IPS DF 4.7 (cell line): ENCODE data around the gene RICTOR.

Experiments
- DNase-seq: peaks from one replicate; pipeline ENCODE4 v3.0.0-alpha.2; 2013; ENCODE audit warnings: low spot score; ENCODE audit errors: extremely low read depth

Gene RICTOR

GRCh38 chr5:38940230-38940858, 133.9 kb downstream of the RICTOR start:
- no peak for DNase-seq

GRCh38 chr5:38938973-38939372, 135.2 kb downstream of the RICTOR start:
- DNase-seq = no peak

- DNase-seq = no peak
Measured at GRCh38 chr5:38938424-38938823, 135.8 kb downstream of the RICTOR start.

- DNase-seq = no peak
Measured at GRCh38 chr5:38936269-38936668, 137.9 kb downstream of the RICTOR start.

GRCh38 chr5:38935437-38935836, 138.8 kb downstream of the RICTOR start:
- DNase-seq = no peak

- no peak for DNase-seq
Measured at GRCh38 chr5:38932854-38933408, 141.3 kb downstream of the RICTOR start.

GRCh38 chr5:38931731-38932130, 142.5 kb downstream of the RICTOR start:
- no peak for DNase-seq

DNA sequence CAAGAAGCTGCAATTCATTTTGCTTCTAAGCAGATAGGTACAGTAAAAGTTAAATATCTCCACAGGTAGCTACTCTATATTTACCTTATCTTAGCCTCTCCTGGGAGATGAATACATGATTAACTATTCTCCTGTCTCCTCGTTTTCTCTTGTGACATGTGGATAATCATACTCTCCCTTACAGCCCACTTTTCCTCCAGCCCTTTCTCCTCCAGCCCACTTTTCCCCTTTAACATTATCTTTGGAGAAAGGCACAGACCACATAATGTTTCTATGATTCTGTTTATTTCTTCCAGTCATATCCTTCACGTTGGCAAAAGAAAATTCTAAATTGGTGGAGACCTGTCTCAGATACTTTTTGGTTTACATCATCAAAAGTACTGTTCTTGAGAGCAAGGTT, 144.4 kb downstream of the RICTOR start:
- no peak for DNase-seq

- no peak for DNase-seq
Measured at GRCh38 chr5:38927470-38927869, 146.7 kb downstream of the RICTOR start.

DNA sequence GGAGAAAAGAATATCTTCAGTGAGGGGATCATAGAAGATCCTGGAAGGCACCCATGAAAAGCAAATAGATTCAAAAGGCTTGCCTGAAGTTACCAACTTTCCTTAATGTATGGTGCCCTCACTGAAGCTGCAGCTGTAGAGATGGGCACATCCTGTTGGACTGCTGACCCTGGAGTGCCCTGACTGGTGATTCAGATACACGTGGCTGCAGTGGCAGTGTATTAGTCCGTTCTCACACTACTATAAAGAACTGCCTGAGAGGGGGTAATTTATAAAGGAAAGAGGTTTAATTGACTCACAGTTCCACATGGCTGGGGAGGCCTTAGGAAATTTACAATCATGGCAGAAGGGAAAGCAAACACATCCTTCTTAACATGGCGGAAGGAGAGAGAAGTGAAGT, 148.1 kb downstream of the RICTOR start:
- DNase-seq = no peak

DNA sequence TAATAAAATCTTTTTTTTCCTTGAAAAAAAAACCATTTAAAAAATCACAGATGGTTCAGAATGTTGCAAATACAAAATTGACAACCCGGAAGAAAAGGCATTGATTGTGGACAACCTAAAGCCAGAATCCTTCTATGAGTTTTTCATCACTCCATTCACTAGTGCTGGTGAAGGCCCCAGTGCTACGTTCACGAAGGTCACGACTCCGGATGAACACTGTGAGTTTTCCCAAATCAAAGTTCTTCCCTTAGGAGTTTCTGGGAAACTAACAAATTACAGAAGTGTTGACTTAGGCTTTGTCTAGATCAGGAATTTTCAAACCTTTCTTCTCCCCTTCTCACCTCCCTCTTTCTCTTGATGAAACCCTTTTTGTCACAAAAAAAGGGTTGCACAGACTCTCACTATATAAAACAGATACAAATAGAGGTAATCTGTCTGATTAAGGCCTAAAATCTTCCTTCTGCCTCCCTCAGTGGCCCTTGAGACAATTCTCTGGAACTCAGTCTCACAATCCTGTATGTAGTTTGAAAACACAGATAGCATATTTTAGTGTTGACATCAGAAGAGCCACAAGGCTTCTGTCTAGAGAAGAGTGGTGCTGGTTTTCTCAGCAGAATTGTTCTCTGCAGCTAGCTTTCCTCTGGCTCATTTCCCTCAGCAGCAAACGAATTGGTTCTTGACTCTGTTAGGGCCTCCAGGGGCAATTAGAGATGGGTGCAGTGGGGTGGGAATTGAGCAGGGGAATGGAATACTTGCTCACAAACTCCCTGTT, 148.9 kb downstream of the RICTOR start:
- DNase-seq = no peak

DNA sequence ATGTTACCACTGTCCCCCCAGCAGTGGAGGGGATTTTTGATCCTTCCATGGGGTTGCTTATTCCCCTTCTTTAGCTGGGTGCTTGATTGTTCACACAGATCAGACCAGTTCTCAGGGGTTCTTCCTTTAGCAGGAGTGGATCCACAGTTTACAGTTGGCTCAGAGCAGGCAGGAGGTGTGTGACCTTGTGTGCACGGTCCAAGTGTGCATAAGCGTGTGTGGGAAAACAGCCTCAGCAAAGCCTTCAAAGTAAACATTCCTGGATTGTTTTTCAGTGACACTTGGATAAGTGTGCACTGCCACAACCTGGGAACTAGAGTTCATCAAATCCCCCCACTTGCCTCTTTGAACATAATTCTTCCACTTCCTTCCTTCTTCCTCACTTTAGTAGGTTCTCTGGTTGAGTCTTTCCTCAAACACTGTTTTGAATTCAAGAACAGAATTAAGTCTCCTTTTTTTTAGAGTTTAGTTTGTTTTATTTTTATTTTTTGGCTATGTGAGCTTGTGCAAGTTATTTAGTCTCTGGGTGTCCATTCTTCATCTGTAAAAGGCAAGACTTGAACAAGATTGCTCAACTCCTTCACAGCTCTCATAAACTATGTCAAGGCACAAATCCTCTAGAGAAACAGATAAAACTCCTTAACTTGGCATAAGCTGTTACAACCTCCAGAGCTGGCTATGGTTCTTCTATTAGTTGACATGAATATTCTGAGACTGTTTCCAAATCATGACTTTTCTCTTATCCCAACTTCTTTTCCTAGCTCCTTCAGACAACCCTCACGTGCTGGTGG, 150.3 kb downstream of the RICTOR start:
- DNase-seq = no peak

GRCh38 chr5:38922199-38922598, 152.0 kb downstream of the RICTOR start:
- peak; percentile 11 for DNase-seq

GRCh38 chr5:38921174-38921573, 153.0 kb downstream of the RICTOR start:
- DNase-seq = no peak

DNA sequence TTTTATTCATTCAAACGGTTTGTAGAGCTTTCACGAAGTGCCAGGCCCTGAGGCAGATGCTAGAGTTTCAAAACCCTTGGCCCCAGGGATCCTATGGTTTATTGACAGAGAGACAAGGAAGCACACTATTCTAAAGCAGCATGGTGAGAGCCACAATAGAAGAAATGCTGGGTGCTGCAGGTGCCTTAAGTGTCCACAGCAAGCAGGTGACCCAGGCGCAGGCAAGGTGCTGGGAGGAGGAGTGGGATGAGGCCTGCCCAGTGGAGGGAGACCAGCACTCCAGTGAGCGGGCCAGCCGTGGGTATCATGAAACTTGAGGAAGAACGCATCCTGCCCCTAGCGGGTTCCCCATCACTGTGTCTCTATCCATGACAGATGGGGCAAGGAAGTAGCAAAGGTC, 157.4 kb downstream of the RICTOR start:
- DNase-seq = no peak

DNA sequence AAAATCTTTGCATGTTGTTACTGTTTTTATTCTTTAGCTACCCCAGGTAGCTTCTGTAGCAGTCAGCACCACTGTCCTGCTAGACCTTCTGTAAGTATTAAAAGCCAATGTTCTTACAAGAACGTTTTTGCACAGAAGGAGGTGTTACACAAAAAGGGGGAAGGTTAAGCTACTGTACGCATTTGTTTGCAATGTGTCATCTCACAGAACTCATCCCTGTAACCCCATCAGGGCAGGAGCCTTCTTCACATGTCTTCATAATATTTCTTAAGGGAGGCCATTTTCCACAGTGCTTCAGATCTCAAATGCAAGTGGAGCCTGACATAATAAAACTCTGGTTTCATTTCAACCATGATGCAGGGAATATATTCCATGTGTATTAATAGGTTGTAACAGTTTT, 160.5 kb downstream of the RICTOR start:
- no peak for DNase-seq

DNA sequence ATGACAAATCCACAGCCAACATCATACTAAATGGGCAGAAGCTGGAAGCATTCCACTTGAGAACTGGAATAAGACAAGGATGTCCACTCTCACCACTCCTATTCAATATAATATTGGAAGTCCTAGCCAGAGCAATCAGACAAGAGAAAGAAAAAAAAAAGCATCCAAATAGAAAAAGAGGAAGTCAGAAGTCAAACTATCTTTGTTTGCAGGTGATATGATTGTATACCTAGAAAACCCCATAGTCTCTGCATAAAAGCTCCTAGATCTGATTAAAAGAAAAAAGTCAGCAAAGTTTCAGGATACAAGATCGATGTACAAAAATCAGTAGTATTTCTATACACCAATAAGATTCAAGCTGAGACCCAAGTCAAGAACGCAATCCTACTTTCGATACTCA, 162.3 kb downstream of the RICTOR start:
- no peak for DNase-seq

- DNase-seq = no peak
Measured at GRCh38 chr5:38906503-38906902, 167.7 kb downstream of the RICTOR start.

DNA sequence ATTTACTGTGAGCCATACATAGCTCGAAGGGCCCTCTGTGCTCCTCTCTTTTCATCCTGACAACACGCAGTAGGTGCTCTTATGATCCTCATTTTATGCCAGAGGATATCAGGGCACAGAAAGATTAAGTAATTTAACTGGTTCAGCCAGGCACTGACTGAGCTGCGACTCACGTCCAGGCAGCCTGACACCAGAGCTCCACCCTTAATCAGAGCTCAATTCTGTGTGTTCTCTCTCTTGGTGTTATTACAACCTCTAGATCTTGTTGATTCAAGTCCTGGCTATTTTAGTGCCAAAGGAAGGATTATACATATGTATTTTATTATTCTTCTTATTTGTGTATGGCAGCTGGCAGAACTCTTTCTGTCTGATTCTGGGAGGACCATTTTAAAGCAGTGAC, 168.7 kb downstream of the RICTOR start:
- DNase-seq = no peak

DNA sequence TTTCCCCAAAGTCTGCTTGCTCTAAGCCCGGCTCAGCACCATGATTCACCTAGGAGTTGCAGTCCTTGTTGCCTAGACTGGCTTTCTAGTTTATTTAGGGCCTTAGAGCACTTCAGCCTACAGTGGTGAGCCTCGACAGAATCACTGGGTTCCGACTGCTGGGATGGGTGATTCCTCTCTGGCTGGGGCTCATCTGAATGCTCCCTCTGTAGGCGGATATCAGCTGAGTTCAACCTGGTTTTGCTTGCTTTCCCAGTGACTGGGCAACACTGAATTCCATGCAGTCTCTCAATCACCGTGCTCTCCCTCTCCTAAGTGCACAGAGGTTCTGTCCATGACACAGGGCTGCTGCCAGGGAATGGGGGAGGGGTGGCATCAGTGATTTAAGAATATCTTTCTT, 174.3 kb downstream of the RICTOR start:
- peak; percentile 11 for DNase-seq

DNA sequence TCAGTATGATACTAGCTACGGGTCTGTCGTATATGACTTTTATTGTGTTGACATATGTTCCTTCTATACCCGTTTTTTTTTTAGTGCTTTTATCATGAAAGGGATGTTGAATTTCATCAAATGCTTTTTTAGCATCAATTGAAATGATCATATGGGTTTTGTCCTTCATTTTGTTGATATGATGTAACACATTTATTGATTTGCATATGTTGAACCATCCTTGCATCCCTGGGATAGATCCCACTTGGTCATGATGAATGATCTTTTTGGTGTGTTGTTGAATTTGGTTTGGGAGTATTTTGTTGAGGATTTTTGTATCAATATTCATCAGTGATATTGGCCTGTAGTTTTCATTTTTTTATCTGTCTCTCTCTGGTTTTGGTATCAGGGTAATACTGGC, 177.4 kb downstream of the RICTOR start:
- no peak for DNase-seq

GRCh38 chr5:38892363-38892762, 181.8 kb downstream of the RICTOR start:
- DNase-seq = no peak
